Ammon's horn (tissue), 1 donor: ENCODE measurements around the gene LRRC4C.

Experiments used
- DNase-seq: peaks from one replicate; pipeline ENCODE4 v3.0.0-alpha.2; 2016; ENCODE audit warnings: low spot score

The LRRC4C gene

DNA sequence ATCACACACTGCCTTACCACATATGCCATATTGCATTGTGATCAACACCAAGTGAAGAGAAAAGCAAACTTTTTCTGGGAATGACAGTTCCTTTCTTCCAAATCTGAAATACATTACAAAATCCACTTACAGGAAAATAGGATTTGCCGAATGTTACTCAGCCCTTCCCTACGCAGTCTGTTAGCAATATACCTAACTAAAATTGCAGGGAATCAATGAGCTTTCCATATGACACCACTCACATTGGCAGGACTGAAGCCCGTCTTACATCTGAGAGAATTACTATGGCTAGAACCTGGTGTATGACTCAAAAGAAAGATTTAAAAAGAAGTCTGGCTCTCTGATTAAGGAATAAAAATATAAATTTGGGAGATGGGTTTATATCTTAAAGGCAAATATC, 136.0 kb downstream of the LRRC4C start:
- DNase-seq: no peak

DNA sequence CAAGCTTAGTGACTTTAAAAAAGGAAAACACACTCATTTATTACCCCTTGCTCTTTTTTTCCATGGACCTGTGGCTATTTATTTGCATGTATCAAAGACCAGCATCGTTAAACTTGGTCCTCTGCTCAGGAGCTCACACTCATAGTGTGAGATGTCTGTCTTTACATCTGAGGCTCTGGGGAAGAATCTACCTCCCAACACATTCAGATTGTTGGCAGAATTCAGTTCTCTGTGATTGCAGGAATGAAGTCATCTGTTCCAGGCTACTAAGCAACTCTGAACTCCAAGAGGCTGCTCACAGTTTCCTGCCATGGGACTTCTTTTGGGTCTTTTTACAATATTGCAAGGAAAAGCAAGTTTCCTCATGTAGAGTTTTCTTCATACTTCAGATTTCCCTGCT, 138.8 kb downstream of the LRRC4C start:
- DNase-seq: no peak

DNA sequence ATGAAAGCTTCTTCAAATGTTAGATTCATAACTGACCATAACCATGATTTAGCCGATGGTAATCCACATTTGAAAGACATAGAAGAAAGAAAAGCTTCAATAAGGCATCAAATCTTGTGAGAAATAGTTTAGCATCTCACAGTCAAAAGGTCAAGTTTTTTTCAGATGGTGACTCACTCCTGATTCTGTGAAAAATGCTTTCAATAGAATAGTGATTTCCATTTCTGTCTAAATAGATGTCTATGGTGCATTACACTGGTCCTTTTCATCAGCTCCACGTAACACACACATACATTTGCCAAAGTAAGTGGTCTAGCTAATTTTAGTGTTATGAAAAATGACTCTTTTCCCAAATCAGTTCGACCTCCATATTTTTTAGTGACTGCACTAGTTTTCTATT, 139.2 kb downstream of the LRRC4C start:
- DNase-seq: no peak

DNA sequence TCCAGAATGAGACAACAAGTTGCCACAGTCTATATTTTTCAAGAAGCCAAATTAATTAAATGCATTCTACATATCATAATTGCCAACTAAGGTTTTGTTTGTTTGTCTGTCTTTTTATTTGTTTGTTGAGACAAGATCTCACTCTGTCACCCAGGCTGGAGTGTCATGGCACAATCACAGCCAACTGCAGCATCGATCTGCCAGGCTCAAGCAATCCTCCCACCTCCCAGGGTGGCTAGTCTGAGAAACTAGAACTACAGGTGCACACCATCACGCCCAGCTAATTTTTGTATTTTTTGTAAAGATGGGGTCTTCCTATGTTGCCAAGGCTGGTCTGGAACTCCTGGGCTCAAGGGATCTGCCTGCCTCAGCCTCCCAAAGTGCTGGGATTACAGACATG, 140.0 kb downstream of the LRRC4C start:
- DNase-seq: no peak

DNA sequence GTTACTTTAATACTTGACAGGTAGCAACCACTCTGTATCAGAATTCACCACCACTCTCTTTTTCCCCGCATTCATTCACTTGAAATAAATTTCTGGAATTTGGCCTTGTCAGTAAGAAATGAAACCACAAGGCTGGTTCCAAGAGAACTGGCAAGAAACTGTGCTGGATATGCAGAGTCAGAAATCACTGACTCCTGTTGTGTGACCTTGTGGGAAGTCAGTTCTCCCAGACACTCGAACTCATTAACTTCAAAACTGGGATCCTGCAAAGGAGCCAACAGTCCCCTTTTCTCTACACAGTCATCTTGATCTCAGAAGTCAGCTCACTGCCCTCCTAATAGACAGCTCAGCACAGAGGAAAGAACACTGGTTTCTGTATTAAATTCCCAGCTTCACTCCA, 142.7 kb downstream of the LRRC4C start:
- DNase-seq: no peak

DNA sequence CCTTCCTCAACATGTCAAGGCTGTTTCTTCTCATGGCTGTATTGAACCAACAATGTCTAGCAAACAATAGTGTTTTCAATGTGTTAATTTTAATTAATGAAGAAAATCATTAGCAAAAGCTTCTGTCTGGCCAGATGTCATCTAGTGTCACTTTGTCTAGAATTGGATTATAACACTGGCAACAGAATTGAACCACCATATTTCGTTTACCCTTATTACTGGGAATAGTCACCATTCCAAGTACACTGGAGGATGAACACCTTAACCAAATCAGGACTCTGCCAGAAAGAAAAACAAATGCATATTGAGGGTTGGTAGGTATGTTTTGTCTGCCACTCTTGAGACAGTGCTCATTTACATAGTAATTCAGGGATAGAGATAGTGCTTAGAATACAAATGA, 146.2 kb downstream of the LRRC4C start:
- DNase-seq: no peak

DNA sequence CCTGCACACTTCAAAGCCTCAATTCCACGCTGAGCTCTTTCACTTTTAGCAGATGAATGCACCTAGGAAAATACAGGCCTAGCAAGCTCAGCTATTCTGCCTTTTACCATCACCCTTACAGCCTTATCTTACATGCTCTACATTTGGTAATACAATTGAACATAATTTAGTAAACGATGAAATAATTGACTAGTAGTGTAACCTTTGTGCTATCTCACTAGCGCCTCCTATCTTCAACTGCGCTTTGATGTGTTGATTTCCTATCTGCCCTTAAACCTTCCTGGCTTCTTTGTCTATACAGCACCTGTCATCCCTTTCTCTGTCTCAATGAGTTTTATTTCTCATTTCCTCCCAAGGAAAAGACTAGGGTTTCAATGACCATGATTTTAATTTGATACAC, 149.7 kb downstream of the LRRC4C start:
- no peak for DNase-seq

DNA sequence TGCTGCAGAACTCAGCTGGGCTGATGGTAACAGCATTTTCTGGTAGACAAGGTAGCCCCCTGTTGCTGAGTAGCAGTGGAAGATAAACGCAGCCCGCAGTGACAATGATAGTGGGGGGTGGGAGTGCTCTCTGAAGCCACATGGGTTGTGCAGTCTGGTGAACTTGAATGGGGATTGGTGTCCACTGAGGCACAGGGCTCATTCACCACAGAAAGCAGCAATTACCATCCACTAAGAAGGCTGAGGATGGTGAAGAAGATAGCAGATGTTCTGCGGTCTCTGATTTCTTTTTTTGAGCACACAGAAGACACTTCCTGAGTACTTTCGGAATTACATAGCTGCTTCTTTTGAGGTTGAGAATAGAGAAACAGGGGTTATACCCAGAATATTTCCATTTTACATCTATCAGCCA, 150.3 kb downstream of the LRRC4C start:
- no peak for DNase-seq

DNA sequence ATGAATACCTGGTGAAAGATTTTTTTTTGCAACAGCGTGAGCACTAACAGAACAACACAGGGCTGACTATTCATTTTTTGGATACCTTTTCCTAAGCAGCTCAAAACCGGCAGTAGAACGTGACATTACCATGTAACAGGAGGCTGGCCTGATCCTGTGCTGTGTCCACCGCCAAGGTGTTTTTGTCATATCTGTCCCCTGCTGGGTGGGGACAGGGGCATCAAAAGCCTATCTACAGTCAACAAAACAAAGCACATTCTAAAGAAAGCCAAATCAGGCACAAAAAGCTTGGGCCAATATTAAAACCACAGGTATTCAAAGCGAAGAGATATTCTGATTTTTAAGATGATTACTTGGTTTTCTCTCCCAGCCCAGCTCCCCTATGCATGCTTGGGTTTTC, 151.2 kb downstream of the LRRC4C start:
- DNase-seq: no peak

DNA sequence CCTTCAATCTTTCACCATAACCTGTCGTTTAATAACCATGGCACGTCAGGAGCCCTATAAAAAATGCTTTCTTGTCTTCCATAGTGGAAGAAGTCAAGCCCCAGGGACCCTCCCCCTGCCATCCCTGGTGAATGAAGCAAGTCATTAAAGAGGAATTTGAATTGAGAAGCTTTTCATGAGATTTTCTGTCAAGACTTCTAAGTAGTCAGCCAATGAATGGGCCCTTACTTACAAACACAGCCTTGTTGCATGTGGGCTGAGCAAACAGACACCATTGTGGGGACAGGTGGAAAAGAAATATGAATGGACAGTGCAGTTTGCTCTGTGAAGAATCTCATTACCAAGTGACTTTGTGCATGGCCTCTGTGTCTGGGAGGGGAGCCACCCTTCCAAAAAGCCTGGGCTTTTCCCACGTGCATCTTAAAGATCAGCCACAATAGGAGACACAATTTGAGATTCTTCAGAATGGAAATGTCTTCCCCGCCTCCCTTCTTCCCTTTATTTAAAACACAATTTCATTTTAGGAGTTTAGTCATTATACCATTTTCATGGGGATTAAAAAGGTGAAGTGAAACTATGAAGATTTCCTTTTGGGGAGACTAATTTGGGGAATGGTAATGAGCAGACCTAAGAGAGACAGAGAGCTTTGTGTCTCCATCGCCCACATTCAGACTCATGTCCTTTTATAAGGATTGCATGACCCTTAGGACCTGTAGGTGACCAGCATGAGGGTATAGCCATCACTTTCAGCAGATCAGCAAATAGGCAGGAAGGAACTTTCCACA, 152.0 kb downstream of the LRRC4C start:
- peak; percentile 22 for DNase-seq

DNA sequence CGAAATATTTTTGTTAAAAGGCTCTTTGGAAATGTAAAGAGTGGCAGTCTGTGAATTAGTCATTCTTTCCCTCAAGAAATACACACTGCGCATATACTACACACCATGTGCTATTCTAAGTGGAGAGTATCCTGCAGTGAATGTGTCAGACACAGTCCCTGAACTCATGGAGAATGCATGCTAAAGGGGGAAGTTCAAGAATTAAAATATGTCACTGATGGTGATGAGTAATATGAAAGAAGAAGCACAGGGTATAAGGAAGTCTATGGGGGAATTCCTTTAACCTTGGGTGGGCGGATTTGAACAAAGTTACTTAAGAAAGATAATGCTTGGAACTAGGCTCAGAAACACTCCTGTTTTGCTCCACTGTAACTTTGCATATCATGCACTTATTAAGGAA, 153.0 kb downstream of the LRRC4C start:
- DNase-seq: no peak

DNA sequence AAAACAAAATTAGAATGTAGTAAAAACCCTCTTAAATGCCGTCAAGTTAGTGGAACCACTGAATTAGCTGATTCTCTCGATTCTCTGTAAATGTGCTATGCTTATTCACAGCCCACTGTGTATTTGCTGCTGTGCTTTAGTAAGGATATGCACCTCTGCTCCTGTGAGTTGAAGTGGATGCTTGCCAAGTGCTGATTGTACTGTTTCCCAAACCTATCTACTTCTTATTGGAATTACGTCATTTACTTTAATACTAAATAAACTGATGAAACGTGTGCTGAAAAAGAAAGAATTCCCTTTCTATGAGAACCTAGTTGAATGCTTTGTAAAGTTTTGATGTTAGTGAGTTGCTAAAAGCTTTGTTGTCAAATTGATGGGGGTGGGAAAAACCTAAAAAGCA, 158.4 kb downstream of the LRRC4C start:
- no peak for DNase-seq

DNA sequence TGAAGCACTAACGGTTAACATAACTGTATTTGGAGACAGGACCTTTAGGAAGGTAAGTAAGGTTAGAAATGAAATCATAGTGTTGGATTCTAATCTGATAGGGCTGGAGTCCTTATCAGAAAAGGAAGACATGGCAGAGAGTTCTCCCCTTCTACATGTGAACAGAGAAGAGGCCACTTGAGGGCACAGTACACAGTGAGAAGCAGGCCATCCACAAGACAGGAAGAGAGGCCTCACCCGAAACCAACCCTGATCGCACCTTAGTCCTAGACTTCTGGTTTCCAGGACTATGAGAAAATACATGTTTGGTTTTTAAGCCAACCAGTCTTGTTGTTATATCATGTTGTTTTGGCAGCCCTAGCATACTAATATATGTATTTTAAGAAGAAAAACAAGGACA, 170.0 kb downstream of the LRRC4C start:
- no peak for DNase-seq

DNA sequence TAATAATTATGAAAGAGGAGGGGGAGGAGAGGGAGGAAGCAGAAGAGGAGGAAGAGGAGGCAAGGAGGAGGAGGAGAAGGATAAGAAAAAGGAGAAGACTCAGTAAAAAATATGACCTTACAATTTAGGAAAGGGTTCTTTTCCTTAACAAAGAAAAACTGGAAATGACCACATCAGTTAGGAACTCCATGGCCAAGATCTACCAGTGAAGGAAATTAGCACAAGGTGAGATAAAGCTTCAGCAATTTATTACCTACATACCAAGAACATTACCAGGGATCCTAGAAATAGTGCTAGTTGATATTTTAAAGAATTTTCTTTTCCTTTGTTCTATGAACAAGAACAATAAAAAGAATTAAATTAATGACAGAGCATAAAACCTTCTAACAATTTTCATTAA, 172.7 kb downstream of the LRRC4C start:
- DNase-seq: no peak

DNA sequence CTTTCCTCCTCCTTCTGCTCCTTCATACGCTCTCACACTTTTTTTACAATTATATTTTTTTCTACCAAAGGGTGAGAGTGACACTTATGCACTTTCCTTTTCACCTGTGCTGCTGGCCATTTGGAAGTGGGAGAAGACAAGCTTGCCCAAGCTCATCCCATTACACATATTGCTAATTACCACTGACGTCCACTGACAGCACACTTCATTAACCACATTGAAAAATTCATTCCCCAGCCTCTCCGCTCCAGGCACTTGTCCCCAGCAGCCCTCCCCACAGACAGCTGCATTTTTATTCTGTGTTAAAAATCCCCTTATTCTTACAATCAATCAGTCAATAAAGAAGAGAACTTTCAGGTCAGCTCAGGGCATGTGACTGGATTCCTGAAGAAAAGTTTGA, 175.1 kb downstream of the LRRC4C start:
- DNase-seq: no peak

DNA sequence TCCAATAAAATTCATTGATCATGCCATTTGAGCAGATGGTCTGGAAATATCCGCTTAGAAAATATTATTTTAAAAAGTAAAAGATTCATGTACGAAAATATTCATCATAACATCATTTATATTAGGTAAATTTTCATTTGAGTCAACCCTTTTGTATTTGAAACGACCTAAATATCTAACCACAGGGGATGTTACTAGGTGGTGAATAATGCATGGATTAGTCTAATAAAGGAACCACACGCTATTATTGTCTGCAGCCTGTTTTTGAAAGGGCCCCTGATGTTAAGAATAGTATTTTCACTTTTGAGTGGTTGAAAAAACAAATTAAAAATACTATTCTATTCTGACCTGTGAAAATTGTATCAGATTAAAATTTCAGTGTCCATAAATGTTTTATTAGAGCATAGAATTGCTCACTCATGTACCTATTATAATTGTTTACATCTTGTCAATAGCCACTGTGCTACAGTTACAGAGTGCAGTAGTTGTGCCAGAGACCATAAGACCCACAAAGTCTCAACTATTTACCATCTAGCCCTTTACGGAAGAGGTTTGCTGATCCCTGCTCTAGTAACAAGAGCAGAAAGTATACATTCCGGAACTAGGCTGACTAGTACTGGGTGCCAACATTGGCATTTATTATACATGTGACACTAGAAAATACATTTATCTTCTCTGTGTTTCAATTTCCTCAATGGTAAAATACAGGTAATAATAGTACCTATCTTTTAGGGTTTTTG, 176.1 kb downstream of the LRRC4C start:
- DNase-seq: no peak

DNA sequence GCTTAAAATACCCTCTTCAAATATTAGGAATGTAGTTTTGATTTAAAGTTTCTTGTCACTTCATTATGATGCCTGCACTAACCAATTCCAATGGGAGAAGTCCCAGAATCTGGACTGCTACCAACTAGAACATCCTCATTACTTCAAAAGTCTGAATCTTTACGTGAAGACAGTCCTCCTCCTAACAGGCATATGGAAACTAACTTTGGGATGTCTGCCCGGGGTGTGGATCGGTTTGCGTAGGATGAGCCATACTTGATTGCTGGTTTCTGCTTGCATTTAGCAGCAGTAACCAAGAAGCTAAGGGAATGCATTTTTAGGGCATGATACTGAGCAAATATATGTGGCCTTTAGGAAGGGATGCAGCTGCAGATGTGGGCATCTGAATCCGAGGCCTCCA, 177.1 kb downstream of the LRRC4C start:
- DNase-seq: peak; percentile 11

DNA sequence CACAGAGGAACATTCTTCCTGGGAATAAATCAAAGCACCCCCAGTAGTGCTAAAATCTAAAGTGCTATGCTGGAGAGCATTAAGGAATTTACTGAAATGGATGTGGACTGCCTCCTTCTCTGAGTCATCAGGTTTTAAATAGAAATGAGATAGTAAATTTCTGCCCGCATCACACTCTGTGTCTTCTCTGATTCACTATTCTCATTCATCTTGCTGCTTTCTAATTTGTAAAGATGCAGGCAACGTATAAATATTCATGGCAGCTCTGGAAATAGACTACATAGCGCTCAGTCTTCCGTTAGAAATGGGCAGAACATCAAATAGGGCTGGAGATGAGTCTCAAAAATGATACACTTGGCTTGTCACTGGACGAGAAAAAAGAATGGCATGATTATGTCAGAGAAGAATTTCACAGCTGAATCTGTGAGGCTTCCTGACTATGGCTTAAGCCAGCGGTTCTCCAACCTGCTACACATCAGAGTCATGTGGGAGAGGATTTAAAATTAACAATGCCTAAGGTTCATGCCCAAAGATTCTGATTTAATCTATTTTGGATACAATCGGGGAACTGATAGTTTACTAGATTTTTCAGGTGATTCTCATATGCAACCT, 178.2 kb downstream of the LRRC4C start:
- peak; percentile 15 for DNase-seq

DNA sequence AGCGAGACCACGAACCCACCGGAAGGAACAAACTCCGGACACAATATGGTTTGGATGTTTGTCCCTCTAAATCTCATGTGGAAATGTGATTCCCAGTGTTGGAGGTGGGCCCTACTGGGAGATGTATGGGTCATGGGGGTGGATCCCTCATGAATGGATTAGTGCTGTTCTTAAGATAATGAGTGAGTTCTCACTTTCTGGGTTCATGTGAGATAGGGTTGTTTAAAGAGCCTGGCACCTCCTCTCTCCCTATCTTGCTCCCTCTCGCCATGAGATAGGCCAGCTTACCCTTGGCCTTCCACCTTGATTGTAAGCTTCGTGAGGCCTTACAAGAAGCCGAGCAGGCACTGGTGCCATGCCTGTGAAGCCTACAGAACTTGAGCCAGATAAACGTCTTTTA, 184.6 kb downstream of the LRRC4C start:
- DNase-seq: no peak

DNA sequence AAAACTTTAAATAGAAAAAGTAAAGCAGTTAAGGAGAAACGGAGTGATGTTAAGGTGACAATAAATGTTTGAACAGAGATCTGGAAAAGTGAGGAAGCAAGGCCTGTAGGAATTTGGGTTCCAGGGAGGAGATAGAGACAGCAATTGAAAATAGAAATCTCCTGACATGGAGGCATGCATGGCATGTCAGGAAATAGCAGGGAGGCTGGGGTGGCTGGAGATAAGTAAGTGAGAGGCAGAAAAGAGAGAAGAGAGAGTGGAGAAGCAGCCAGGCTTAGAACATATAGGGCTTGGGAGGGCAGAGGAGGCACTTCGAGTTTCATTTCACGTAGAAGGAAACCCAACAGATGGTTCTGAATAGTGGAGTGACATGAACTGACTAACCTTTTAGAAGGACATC, 185.5 kb downstream of the LRRC4C start:
- DNase-seq: no peak

DNA sequence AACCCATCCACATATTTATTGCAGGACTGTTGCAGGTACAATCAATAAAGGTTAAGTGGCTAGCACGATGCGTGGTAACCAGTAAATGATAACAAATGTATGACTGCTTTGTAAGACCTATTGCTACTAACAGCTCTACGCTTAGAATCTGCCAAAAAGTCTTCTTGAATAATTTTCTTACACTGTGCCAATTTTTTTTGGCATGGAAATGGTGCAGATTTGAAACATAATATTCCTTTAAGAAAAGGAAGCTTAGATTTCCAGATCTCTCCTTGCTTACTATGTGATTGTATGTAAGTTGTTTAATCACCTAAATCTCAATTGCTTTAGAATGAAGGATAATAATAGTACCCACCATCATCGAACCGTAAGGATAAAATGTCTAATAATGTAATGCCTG, 192.0 kb downstream of the LRRC4C start:
- no peak for DNase-seq

DNA sequence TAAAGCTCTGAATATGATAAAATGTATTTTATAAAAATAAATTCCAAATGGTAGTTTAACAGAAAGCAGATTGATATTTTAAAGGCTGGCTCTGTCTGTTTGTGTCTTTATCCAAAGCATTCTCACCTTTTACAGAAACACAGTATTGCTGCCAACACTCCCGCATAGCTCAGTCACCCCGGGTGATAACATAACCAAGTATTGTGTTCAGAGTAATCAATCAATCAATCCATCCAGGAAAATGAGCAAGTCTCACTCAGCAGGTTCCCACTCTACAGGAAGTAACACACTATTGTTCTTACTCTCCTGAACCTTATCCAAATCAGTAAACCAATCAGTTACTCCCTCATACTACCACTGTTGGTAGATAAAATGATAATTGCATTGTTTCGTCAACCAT, 203.4 kb downstream of the LRRC4C start:
- DNase-seq: peak; percentile 41

DNA sequence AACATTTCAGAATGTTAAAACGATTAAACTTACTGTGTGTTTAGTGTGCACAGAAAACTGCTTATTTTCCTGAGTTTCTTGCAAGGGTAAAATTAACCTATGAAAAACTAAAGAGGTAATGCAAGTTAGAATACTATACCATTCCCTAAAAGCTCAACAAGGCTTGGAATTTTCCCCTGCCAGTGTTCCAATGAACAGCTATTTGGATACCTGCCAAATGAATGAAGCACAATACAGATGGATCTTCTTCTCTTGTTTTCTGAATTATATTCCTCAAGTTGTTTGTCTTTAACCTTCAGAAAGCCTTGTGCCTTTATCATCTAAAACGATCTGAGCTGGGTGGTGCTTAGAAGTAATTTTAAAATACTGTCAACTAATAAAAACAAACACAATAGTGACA, 204.5 kb downstream of the LRRC4C start:
- no peak for DNase-seq
